Skeletal muscle cell (primary cell): ENCODE results near the gene CUX1.
A peak's percentile ranks its signal among the peaks of the same experiment; 100 is the strongest.

Experiments used
- DNase-seq: peaks from one replicate; pipeline ENCODE4 v3.0.0-alpha.2; 2010; ENCODE audit warnings: low read depth
- H3K4me3 ChIP-seq: 2 replicates; pipeline ENCODE4 v1.5.1; 2011; ENCODE audit warnings: low read depth, mild to moderate bottlenecking, control low read depth, low read length, moderate library complexity

CUX1 gene

GRCh38 chr7:101941481-101942383 lies 124.3 kb downstream of the CUX1 start:
- peak; percentile 55 for DNase-seq
- no peak overlapping the region for H3K4me3 ChIP-seq

- H3K4me3 ChIP-seq = no peak overlapping the region
- DNase-seq = no peak
Measured at GRCh38 chr7:101942603-101943210, 125.3 kb downstream of the CUX1 start.

- H3K4me3 ChIP-seq = no peak overlapping the region
- DNase-seq = no peak
Measured at GRCh38 chr7:101943306-101943705, 125.9 kb downstream of the CUX1 start.

GRCh38 chr7:101943889-101944600 lies 126.6 kb downstream of the CUX1 start:
- DNase-seq = no peak
- no peak overlapping the region for H3K4me3 ChIP-seq

GRCh38 chr7:101944611-101945010 lies 127.2 kb downstream of the CUX1 start:
- DNase-seq = no peak
- no peak overlapping the region for H3K4me3 ChIP-seq

- no peak overlapping the region for H3K4me3 ChIP-seq
- DNase-seq = no peak
Measured at GRCh38 chr7:101945034-101945758, 127.8 kb downstream of the CUX1 start.

GRCh38 chr7:101947899-101948298 lies 130.5 kb downstream of the CUX1 start:
- DNase-seq = no peak
- no peak overlapping the region for H3K4me3 ChIP-seq

- DNase-seq = no peak
- H3K4me3 ChIP-seq = no peak overlapping the region
Measured at GRCh38 chr7:101948650-101949049, 131.2 kb downstream of the CUX1 start.

GRCh38 chr7:101950450-101951119 lies 133.2 kb downstream of the CUX1 start:
- H3K4me3 ChIP-seq = no peak overlapping the region
- peak; percentile 51 for DNase-seq

GRCh38 chr7:101951757-101952156 lies 134.3 kb downstream of the CUX1 start:
- H3K4me3 ChIP-seq = no peak overlapping the region
- no peak for DNase-seq

- no peak overlapping the region for H3K4me3 ChIP-seq
- peak; percentile 75 for DNase-seq
Measured at GRCh38 chr7:101952355-101953247, 135.2 kb downstream of the CUX1 start.

GRCh38 chr7:101953248-101953819 lies 135.9 kb downstream of the CUX1 start:
- DNase-seq = peak; percentile 92
- no peak overlapping the region for H3K4me3 ChIP-seq

- no peak for DNase-seq
- no peak overlapping the region for H3K4me3 ChIP-seq
Measured at GRCh38 chr7:101954499-101954898, 137.1 kb downstream of the CUX1 start.

GRCh38 chr7:101956130-101956529 lies 138.7 kb downstream of the CUX1 start:
- no peak overlapping the region for H3K4me3 ChIP-seq
- DNase-seq = no peak

GRCh38 chr7:101957744-101958525 lies 140.5 kb downstream of the CUX1 start:
- no peak overlapping the region for H3K4me3 ChIP-seq
- DNase-seq = no peak

GRCh38 chr7:101959342-101959741 lies 141.9 kb downstream of the CUX1 start:
- H3K4me3 ChIP-seq = no peak overlapping the region
- no peak for DNase-seq

- DNase-seq = no peak
- H3K4me3 ChIP-seq = no peak overlapping the region
Measured at GRCh38 chr7:101959829-101960228, 142.4 kb downstream of the CUX1 start.
